ENCODE data around the gene AMACR. TPM values are rescaled to one million over a fixed set of nuclear protein-coding genes. Genes with fewer than 3 reads are reported as not detected.

Gene AMACR
- total RNA-seq, 2 experiments from 2014 or later: 4.5 to 5.0 TPM

- intact Hi-C loops (cut with micrococcal nuclease; ENCODE audit: unreplicated experiment): no loop called here
- Histone ChIP-seq H2AFZ (ENCODE audit: low read length) (no peak overlapping the region), H4K20me1 (ENCODE audit: insufficient read depth, low read length) (no peaks in the 10 kb centered on the region), H3K36me3 (ENCODE audit: insufficient read depth, low read length) (no peaks in the 10 kb centered on the region), H3K4me1 (ENCODE audit: insufficient read depth, low read length, poor library complexity, severe bottlenecking) (no peaks in the 10 kb centered on the region), H3K27ac (ENCODE audit: low read depth, low read length, poor library complexity, severe bottlenecking) (no peak overlapping the region), H3K4me2 (ENCODE audit: low read length) (no peak overlapping the region), H3K4me3 (ENCODE audit: low read depth, low read length, poor library complexity, severe bottlenecking) (no peak overlapping the region), H3K9me2 (ENCODE audit: insufficient read depth, low read length) (no peaks in the 10 kb centered on the region), H3K79me2 (ENCODE audit: insufficient read depth, low read depth, low read length) (no peaks in the 10 kb centered on the region), H3K9me3 (ENCODE audit: low read length) (no peaks in the 10 kb centered on the region)
- no TSS peak for BruUV-seq (replicated peaks)
- ChIA-PET CTCF (ENCODE audit: unreplicated experiment) (no interaction called here), POLR2A (interaction anchor here (1.9 kb wide), 1 partner anchor 13 kb away, joined by 5 read pairs; no protein-coding TSS in a partner anchor)
- DNase-seq (ENCODE audit: low spot score): no peak
- no peak for TF ChIP-seq EZH2phosphoT487 (IDR thresholded peaks at IDR 0.05; ENCODE audit: borderline replicate concordance, low read depth, low read length)
- no peak for TF ChIP-seq CTCF (conservative IDR thresholded peaks at IDR 0.05; ENCODE audit: low read length)
These were observed 45.9 kb upstream of the AMACR start for GRCh38 chr5:34053571-34054399.

GRCh38 chr5:34053133-34053532 lies 45.3 kb upstream of the AMACR start:
- ChIA-PET POLR2A (interaction anchor here (1.2 to 1.9 kb wide), 2 partner anchors 10 to 13 kb away, joined by 3 to 5 read pairs; partner anchors contain the start of gene C1QTNF3), CTCF (ENCODE audit: unreplicated experiment) (no interaction called here)
- H3K4me2 ChIP-seq (ENCODE audit: low read length): no peak overlapping the region
- H4K20me1 ChIP-seq (ENCODE audit: insufficient read depth, low read length): no peaks in the 10 kb centered on the region
- intact Hi-C loops (cut with micrococcal nuclease; ENCODE audit: unreplicated experiment): no loop called here
- H3K4me3 ChIP-seq (ENCODE audit: low read depth, low read length, poor library complexity, severe bottlenecking): no peak overlapping the region
- no peak for DNase-seq (ENCODE audit: low spot score)
- H3K36me3 ChIP-seq (ENCODE audit: insufficient read depth, low read length): no peaks in the 10 kb centered on the region
- H3K27ac ChIP-seq (ENCODE audit: low read depth, low read length, poor library complexity, severe bottlenecking): no peak overlapping the region
- H3K9me2 ChIP-seq (ENCODE audit: insufficient read depth, low read length): no peaks in the 10 kb centered on the region
- no peaks in the 10 kb centered on the region for H3K4me1 ChIP-seq (ENCODE audit: insufficient read depth, low read length, poor library complexity, severe bottlenecking)
- H3K79me2 ChIP-seq (ENCODE audit: insufficient read depth, low read depth, low read length): no peaks in the 10 kb centered on the region
- no TSS peak for BruUV-seq (replicated peaks)
- H3K9me3 ChIP-seq (ENCODE audit: low read length): no peaks in the 10 kb centered on the region
- TF ChIP-seq EZH2phosphoT487 (IDR thresholded peaks at IDR 0.05; ENCODE audit: borderline replicate concordance, low read depth, low read length) (no peak), CTCF (conservative IDR thresholded peaks at IDR 0.05; ENCODE audit: low read length) (no peak)
- no peak overlapping the region for H2AFZ ChIP-seq (ENCODE audit: low read length)

- no peaks in the 10 kb centered on the region for H3K79me2 ChIP-seq (ENCODE audit: insufficient read depth, low read depth, low read length)
- no peaks in the 10 kb centered on the region for H3K9me3 ChIP-seq (ENCODE audit: low read length)
- no peak overlapping the region for H2AFZ ChIP-seq (ENCODE audit: low read length)
- intact Hi-C loops (cut with micrococcal nuclease; ENCODE audit: unreplicated experiment): no loop called here
- H3K36me3 ChIP-seq (ENCODE audit: insufficient read depth, low read length): no peaks in the 10 kb centered on the region
- no peaks in the 10 kb centered on the region for H4K20me1 ChIP-seq (ENCODE audit: insufficient read depth, low read length)
- BruUV-seq (replicated peaks): no TSS peak
- ChIA-PET CTCF (ENCODE audit: unreplicated experiment) (no interaction called here), POLR2A (interaction anchor here (0.5 to 1.9 kb wide), 2 partner anchors 11 to 1251 kb away, joined by 3 to 5 read pairs; no protein-coding TSS in a partner anchor)
- TF ChIP-seq CTCF (conservative IDR thresholded peaks at IDR 0.05; ENCODE audit: low read length) (no peak), EZH2phosphoT487 (IDR thresholded peaks at IDR 0.05; ENCODE audit: borderline replicate concordance, low read depth, low read length) (no peak)
- H3K4me3 ChIP-seq (ENCODE audit: low read depth, low read length, poor library complexity, severe bottlenecking): no peak overlapping the region
- no peak overlapping the region for H3K4me2 ChIP-seq (ENCODE audit: low read length)
- H3K27ac ChIP-seq (ENCODE audit: low read depth, low read length, poor library complexity, severe bottlenecking): no peak overlapping the region
- no peaks in the 10 kb centered on the region for H3K9me2 ChIP-seq (ENCODE audit: insufficient read depth, low read length)
- DNase-seq (ENCODE audit: low spot score): no peak
- no peaks in the 10 kb centered on the region for H3K4me1 ChIP-seq (ENCODE audit: insufficient read depth, low read length, poor library complexity, severe bottlenecking)
These were observed 43.6 kb upstream of the AMACR start for GRCh38 chr5:34051374-34051980.

Measured in OCI-LY7 (cell line).